HG03064 (cell line): Measurements from ENCODE around the gene IL3RA.
"Not testable (repeated sequence)": the region's sequence is repeated elsewhere in the genome, so short reads cannot be mapped to it uniquely, and the experiment has no call there.

Experiments used
- ATAC-seq: cut with Tn5 transposase; IDR thresholded peaks from one replicate; pipeline ENCODE4 v1.9.1; 2021; ENCODE audit warnings: low read depth; ENCODE audit not compliant: unreplicated experiment

The IL3RA gene

GRCh38 chrX:1327651-1328304 is 8.8 kb upstream of the IL3RA start:
- no peak for ATAC-seq

GRCh38 chrX:1330605-1331004 is 6.0 kb upstream of the IL3RA start:
- no peak for ATAC-seq

GRCh38 chrX:1332433-1332832 is 4.2 kb upstream of the IL3RA start:
- ATAC-seq, result not testable (repeated sequence)

- no peak for ATAC-seq
Observed at GRCh38 chrX:1334854-1335253, 1.7 kb upstream of the IL3RA start.

GRCh38 chrX:1336948-1337779 is 579 bp downstream of the IL3RA start:
- peak; percentile 29 for ATAC-seq

GRCh38 chrX:1341545-1342184 is 5.1 kb downstream of the IL3RA start:
- no peak for ATAC-seq

GRCh38 chrX:1349606-1350005 is 13.0 kb downstream of the IL3RA start:
- not testable (repeated sequence) for ATAC-seq

- no peak for ATAC-seq
Observed at GRCh38 chrX:1351981-1352714, 15.6 kb downstream of the IL3RA start.

GRCh38 chrX:1354036-1355019 is 17.7 kb downstream of the IL3RA start:
- ATAC-seq, result no peak

GRCh38 chrX:1355131-1356046 is 18.8 kb downstream of the IL3RA start:
- no peak for ATAC-seq

GRCh38 chrX:1357993-1358392 is 21.4 kb downstream of the IL3RA start:
- no peak for ATAC-seq

GRCh38 chrX:1358793-1359476 is 22.4 kb downstream of the IL3RA start:
- no peak for ATAC-seq

GRCh38 chrX:1359477-1359873 is 22.9 kb downstream of the IL3RA start:
- ATAC-seq, result no peak

GRCh38 chrX:1360171-1360570 is 23.6 kb downstream of the IL3RA start:
- ATAC-seq, result no peak

GRCh38 chrX:1361275-1361674 is 24.7 kb downstream of the IL3RA start:
- ATAC-seq, result no peak

GRCh38 chrX:1361910-1362309 is 25.3 kb downstream of the IL3RA start:
- no peak for ATAC-seq

- not testable (repeated sequence) for ATAC-seq
Observed at GRCh38 chrX:1366363-1366762, 29.8 kb downstream of the IL3RA start.

GRCh38 chrX:1368385-1368698 is 31.8 kb downstream of the IL3RA start:
- ATAC-seq, result no peak
